AG20443 (cell line): ENCODE measurements around the gene LCN10.
"Not testable (repeated sequence)": the region's sequence is repeated elsewhere in the genome, so short reads cannot be mapped to it uniquely, and the experiment has no call there.

Experiments used
- DNase-seq: peaks from one replicate; pipeline ENCODE4 v3.0.0; 2012; ENCODE audit warnings: low spot score, mixed read lengths

LCN10 gene

GRCh38 chr9:136720251-136720897 is 22.4 kb downstream of the LCN10 start:
- DNase-seq, result no peak

DNA sequence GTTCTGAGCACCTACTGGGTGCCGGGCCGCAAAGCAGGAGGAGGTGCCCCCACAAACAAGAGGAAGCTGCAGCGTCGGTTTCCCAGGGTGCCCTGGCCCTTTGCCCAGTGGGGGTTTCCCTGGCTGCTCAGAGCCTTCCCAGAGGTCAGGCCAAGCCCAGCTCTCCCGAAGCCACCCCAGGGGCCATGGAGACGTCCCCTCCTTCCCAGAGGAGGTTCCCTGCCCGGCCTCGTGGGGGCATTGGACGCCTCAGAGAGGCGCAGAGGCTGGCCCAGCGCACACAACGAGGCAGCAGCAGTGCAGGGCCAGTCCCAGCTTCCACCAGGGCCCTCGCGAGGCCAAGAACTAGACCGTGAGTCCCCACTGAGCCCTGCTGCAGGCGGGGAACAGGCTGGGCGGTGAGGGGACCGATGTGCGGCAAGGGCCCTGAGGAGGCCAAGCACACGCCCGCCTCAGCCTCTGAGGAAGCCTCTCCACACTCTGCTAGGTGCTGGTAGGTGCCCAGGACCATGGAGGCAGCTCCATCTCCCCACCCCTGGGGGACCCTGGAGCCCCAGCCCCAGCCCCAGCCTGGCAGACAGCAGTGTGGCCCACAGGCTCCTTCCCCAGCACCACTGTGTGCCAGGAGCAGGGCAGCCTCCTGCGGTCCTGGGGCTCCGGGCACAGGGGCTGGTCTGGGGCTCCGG is 23.4 kb downstream of the LCN10 start:
- DNase-seq, result no peak

GRCh38 chr9:136718345-136719194 is 24.2 kb downstream of the LCN10 start:
- no peak for DNase-seq

- DNase-seq, result no peak
These were observed 25.3 kb downstream of the LCN10 start for GRCh38 chr9:136717399-136717798.

GRCh38 chr9:136714893-136715274 is 27.9 kb downstream of the LCN10 start:
- no peak for DNase-seq

DNA sequence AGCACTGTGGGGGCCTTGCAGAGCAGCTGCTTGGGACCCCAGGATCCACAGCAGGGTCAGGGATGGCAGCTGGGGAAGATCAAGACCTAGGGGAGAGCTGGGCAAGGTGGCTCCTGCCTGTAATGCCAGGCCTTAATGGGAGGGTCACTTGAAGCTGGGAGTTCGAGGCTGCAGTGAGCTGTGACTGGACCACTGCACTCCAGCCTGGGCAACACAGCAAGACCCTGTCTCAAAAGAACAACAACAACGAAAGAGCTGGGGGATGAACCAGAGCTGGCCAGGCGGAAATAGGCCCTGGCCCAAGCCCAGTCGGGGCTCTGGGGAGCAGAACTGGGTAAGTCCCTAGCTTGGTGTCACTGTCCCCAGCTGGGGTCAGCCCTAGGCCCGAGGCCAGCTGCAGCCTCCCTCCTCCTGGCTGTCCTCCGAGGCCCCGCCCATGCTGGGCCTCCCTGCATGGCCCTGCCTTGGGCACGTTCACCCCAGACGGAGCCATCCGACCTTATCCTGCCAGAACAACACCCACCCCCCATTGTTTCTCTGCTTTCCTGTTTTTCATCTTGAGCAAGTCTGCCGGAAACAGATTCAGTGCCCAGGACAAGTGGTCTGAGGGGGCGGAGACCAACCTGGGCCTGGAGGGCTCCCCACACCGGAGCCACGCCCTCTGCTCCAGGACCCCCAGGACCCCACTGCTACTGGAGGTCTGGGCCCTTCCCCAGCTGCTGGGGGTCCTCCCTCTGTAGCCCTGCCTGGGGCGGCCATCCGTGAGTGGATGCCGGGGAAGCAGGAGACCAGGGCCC is 28.4 kb downstream of the LCN10 start:
- no peak for DNase-seq

- DNase-seq, result no peak
These were observed 29.2 kb downstream of the LCN10 start for GRCh38 chr9:136713550-136713949.

DNA sequence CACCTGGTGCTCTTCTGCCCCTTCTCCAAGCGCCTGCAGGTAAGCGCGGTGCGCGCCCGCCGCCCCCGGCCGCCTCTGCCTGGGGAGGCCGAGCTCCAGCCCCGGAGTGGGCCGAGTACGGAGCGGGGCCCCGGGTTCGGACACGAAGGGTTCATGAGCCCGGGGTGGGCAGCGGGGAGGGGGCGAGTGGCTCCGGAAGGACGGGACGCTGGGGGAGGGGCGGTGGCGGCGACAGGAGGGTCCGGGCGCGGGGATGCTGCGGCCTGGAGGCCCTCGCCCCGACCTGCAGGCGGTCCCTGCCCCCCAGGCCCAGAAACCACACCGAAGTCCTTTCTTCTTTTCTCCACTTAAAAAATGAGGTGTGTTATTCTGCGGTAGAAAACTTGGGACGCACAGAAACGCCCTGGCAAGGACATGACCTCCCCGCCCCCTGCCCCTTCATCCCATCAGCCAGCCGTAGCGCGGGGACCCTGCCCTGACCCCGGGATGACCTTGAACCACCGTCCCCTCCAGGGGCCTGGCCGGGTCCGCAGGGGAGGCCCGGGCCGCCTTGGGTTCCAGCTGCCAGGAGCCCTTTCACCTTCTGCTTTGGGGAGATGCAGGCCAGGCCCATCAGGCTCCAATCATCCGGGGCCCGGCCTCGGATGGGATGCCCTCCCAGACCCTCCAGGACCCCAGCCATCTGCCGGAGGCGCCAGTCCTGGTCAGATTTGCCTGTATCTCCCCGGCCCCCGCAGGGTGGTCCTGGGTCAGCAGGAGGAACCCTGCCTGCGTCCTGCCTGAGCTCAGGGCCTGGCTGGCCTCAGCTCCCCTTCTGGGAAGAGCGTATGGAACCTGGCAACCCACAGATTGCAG is 29.8 kb downstream of the LCN10 start:
- no peak for DNase-seq

DNA sequence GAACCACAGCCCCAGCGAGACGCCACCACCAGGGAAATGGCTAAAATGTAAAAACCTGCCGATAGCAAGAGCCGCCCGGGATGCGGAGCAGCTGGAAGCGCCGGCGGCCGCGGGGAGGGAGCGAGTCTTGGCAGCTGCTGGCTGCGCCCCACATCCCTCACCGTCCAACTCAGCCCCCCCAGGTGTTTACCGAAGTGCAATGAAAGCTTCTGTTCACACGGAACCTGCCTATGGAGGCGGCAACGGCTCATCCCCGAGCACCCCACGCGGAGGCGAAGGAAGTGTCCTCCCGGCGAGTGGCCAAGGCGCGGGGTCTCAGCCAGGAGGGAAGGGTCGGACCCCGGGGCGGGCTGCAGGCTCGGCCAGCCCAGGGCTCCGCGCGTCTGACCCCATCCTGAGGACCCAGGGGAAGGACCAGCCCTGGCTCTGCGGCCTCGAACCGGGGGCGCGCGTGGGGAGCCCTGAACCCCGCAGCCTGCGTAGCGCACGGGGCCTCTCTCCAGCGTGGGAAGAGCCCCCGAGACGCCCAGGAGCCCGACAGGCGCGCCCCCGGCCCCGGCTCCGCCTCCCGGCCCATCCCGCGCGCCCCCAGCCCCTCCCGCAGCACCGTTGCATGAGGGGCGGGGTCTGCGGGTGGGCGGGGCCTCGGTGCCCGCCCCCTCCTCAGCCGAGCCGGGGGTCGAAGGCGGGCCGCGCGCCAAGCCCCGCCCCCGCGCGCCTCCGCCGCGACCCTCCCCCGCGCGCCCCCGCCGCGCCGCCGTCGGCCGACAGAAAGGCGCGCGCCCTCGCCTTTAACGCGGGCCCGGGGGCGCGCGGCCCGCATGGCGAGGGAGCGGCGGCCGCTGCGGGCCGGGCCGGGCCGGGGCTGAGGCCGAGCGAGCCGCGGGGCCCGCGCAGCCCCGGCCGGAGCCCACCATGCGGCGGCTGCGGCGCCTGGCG is 30.7 kb downstream of the LCN10 start, which contains the start of gene DIPK1B:
Gene DIPK1B (plus strand): TSS at position 822 of the 939 bp plus-strand sequence. CDS start 94 bp downstream, at position 916.
- no peak for DNase-seq

- not testable (repeated sequence) for DNase-seq
These were observed 31.5 kb downstream of the LCN10 start for GRCh38 chr9:136711219-136711648.

DNA sequence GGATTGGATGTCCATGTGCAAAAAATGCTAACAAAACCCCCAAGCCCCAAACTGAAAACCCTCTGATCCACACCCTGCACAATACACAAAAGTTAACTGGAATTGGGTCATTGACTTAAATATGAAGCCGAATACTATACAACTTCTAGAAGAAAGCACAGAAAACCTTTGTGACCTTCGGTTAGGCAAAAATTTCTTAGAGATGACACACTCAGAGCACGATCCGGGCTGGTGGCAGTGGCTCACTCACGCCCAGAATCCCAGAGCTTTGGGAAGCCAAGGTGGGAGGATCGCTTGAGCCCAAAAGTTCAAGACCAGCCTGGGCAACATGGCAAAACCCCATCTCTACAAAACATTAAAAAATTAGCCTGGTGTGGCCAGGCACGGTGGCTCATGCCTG is 32.2 kb downstream of the LCN10 start:
- DNase-seq, result no peak

- no peak for DNase-seq
These were observed 33.2 kb downstream of the LCN10 start for GRCh38 chr9:136709454-136710109.

DNA sequence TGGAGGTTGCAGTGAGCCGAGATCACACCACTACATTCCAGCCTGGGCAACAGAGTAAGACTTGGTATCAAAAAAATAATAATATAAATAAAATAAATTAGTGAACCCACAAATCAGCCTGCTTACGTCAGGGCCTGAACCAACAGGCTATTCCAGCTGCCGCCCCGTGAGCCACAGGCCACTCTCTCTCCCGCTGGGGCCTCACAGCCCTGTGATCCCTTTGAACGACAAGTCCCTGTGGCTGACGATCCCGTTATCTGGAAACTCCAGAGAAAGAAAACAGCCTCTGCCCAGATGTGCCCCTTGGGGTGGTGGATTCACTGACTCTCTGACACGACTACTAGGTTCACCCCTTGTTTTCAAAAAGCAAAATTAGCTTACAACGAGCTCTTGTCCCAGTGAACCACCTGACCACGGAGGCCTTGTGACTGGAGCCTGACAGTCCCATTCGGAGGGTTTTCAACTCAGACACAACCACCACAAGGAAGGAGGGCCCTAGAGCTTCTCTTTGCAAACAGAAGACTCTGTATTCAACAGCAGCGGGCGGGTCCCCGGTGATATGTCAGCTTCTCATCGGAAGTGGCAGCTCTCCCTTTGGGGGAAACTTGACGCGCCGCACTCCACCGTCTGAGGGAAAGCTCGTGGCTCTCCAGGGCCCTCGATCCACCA is 34.8 kb downstream of the LCN10 start:
- DNase-seq, result no peak

- no peak for DNase-seq
These were observed 35.7 kb downstream of the LCN10 start for GRCh38 chr9:136707011-136707410.

GRCh38 chr9:136705564-136705963 is 37.2 kb downstream of the LCN10 start:
- DNase-seq, result no peak

DNA sequence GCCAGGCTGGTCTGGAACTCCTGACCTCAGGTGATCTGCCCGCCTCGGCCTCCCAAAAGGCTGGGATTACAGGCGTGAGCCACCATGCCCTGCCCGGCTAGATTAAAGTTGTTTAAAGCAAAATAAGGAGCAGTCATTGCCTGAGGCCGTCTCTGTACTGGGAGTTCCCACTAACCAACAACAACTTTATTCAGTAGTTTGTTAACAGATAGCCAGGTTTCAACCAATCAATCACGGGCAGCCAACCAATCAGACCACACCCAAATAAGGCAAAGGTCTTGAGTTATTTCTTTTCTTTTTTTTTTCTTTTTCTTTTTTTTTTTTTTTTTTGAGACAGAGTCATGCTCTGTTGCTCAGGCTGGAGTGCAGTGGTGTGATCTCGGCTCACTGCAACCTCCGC is 38.0 kb downstream of the LCN10 start:
- not testable (repeated sequence) for DNase-seq

DNA sequence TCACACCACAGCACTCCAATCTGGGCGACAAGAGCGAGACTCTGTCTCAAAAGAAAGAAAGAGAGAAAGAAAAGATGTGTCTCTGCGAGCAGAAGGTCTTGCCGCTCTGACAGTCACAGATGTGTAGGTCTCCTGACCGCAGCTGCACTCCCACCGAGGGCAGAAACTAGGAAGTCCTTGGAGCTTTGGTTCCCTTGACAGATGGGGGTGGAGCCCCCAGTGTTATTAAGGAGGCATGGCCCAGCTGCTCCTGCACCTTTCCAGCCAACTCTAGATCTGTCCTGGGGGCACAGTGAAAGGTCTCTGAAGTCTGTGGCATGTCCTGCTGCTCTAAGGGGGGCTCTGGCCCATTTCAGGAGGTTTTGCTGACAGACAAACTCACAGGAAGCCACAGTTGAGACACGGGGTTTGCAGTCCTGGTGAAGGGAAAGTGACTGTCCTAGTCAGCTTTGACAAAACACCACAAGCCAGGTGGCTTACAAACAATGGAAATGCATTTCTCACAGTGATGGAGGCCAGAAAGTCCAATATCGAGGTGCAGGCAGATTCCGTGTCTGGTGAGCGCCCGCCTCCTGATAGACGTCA is 39.4 kb downstream of the LCN10 start:
- DNase-seq, result no peak

DNA sequence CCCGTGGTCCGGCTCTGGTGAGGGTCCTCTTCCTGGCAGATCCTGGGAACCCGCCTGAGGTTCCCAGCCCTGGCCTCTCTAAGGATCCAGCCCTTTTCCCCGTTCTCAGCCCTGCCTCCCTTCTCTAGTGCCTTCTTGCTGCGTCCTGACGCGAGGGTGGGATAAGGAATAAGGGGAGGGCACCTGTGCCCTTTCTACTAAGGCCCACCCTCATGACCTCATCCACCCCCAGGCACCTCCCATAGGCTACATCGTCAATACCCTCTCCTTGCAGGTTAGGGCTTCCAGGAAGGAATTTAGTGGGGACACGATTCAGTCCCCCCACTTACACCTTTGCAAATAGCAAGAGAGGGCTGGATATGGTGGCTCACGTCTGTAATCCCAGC is 41.1 kb downstream of the LCN10 start:
- DNase-seq, result no peak
